Measurements from ENCODE around the gene CCDC150.
"Not testable (repeated sequence)": the region's sequence is repeated elsewhere in the genome, so short reads cannot be mapped to it uniquely, and the experiment has no call there.

Gene CCDC150

GRCh38 chr2:196638765-196639164 lies 750 bp upstream of the CCDC150 start:
- DNase-seq (ENCODE audit: low read depth): no peak

DNA sequence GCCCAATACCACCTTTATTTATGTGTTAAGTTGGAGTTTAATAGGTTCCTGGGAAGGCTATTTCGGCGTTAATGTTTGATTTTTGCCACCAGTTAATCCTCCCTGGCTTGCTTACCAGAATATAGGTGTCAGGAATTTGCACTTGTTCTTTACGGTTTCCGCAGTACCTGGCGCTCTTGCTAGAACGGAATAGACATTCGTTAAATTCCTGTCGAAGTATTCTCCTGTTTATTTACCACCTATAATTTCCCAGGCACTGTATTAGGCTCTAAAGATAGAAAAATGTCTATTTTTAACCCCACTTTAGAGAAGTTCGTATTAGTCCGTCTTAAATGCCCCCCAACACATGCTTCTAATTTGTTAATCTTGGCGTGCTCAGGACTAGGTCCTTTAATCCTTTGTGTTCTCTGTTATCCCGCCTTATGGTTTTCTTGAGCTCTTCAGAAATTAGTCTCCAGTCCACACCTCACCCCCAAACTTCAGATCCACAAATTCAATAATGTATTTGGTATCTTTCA lies 575 bp downstream of the CCDC150 start:
- no peak for DNase-seq (ENCODE audit: low read depth)

DNA sequence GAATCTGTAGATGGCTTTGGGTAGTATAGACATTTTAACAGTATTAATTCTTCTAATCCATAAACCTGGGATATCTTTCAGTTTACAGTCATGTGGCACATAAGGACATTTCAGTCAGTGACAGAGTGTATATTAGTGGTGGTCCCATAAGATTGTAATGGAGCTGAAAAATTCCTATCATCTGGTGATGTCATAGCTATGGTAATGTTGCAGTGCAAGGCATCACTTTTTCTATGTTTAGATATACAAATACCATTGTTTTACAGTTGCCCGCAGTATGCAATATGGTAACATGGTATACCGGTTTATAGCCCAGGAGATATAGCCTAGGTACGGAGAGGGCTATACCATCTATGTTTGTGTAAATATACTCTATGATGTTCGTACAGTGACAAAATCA lies 9.7 kb downstream of the CCDC150 start:
- no peak for DNase-seq (ENCODE audit: low read depth)

- no peak for DNase-seq (ENCODE audit: low read depth)
Measured at GRCh38 chr2:196651387-196652094, 12.0 kb downstream of the CCDC150 start.

DNA sequence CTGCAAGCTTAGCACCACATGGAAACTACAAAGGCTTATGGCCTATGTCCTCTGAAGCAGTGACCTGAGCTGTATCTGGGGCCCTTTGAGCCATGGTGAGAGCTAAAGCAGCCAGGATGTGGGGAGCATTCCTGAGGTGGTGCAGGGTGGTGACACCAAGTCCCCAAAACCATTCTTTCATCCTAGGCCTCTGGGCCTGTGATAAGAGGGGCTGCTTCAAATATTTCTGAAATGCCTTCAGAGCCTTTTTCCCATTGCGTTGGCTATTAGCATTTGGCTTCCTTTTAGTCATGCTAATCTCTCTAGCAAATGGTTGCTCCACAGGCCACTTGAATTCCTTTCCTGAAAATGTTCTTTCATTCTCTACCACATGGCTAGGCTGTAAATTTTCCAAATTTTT lies 13.4 kb downstream of the CCDC150 start:
- DNase-seq (ENCODE audit: low read depth): no peak

DNA sequence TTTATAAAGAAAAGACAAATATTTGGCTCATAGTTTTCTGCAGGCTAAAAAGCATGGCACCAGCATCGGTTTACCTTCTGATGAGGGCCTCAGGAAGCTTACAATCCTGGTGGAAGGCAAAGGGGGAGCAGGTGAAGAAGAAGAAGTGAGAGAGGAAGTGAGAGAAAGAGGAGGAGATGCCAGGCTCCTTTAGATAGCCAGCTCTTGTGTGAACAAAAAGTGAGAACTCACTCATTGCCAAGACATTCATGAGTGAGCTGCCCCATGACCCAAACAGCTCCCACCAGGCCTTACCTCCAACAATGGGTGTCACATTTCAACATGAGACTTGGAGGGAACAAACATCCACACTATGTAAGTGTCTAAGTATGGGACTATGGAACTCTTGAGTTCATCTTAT lies 14.3 kb downstream of the CCDC150 start:
- DNase-seq (ENCODE audit: low read depth): no peak

- no peak for DNase-seq (ENCODE audit: low read depth)
Measured at GRCh38 chr2:196655761-196656160, 16.2 kb downstream of the CCDC150 start.

DNA sequence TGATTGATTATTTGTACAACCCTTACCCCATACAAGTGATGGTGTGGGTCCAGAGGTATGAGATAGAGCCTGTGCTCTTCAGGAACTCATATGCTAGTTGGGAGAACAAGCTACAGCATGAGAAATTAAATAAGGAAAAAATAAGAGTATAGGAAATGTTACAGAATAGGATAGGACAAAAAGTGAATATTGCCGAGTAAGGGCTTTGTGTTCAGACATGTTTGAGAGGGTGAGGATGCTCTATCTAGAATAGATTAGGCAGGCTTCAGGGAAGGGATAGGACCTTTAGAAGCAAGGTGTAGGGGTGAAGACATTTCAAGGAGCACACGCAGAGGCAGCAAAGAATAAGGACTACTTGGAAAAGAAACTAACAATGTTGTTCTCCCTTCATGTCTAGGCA lies 17.8 kb downstream of the CCDC150 start:
- DNase-seq (ENCODE audit: low read depth): no peak

- DNase-seq (ENCODE audit: low read depth): no peak
Measured at GRCh38 chr2:196659844-196660243, 20.3 kb downstream of the CCDC150 start.

DNA sequence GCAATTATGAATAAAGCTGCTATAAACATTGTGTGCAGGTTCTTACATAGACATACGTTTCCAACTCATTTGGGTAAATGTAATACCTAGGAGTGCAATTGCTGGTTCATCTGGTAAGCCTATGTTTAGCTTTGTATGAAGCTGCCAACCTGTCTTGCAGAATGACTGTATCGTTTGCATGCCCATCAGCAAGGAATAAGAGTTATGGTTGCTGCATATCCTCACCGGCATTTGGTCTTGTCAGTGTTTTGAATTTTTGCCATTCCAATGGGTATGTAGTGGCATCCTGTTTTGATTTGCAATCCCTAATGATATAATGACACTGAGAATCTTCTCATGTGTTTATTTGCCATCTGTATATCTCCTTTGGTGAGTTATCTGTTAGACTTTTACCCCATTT lies 20.7 kb downstream of the CCDC150 start:
- DNase-seq (ENCODE audit: low read depth): no peak

GRCh38 chr2:196670342-196670741 lies 30.8 kb downstream of the CCDC150 start:
- DNase-seq (ENCODE audit: low read depth): no peak

- no peak for DNase-seq (ENCODE audit: low read depth)
Measured at GRCh38 chr2:196675963-196676362, 36.4 kb downstream of the CCDC150 start.

- DNase-seq (ENCODE audit: low read depth): no peak
Measured at GRCh38 chr2:196677404-196677803, 37.9 kb downstream of the CCDC150 start.

DNA sequence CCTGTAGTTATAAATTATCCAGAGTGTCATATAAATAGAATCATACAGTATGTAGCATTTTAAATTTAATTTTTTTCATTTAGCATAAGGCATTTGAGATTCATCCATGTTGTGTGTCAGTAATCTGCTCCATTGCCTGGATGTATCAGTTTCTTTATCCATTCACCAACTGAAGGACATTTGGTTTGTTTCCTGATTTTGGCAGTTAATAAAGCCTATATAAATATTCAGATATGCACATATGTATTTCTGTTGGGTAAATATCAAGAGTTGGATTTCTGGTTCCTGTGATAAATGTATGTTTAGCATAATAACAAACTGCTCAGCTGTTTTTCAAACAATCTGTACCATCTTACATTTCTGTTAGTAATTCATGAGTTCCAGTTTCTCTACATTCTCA lies 39.9 kb downstream of the CCDC150 start:
- no peak for DNase-seq (ENCODE audit: low read depth)

DNA sequence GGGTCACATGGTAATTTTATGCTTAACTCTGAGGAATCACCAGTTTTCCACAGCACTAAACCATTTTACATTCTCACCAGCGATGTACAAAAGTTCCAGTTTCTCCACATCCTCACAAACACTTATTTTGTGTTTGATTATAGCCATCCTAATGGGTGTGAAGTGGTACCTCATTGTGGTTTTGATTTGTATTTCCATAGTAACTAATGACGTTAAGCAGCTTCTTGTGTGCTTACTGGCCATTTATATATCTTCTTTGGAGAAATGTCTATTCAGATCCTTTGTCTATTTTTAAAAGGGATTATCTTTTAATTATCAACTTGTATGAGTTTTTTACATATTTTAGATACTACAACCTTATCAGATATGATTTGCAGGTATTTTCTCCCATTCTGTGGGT lies 42.0 kb downstream of the CCDC150 start:
- no peak for DNase-seq (ENCODE audit: low read depth)

GRCh38 chr2:196685792-196686191 lies 46.3 kb downstream of the CCDC150 start:
- DNase-seq (ENCODE audit: low read depth): no peak

DNA sequence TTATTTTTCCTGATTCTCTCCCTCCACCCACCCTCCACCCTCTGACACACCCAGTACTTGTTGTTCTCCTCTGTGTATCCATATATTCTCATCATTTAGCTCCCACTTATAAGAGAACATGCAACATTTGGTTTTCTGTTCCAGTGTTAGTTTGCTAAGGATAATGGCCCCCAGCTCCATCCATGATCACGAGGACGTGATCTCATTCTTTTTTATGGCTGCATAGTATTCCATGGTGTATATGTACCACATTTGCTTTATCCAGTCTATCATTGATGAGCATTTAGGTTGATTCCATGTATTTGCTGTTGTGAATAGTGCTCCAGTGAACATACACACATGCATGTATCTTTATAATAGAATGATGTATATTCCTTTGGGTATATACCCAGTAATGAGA lies 47.2 kb downstream of the CCDC150 start:
- not testable (repeated sequence) for DNase-seq (ENCODE audit: low read depth)

DNA sequence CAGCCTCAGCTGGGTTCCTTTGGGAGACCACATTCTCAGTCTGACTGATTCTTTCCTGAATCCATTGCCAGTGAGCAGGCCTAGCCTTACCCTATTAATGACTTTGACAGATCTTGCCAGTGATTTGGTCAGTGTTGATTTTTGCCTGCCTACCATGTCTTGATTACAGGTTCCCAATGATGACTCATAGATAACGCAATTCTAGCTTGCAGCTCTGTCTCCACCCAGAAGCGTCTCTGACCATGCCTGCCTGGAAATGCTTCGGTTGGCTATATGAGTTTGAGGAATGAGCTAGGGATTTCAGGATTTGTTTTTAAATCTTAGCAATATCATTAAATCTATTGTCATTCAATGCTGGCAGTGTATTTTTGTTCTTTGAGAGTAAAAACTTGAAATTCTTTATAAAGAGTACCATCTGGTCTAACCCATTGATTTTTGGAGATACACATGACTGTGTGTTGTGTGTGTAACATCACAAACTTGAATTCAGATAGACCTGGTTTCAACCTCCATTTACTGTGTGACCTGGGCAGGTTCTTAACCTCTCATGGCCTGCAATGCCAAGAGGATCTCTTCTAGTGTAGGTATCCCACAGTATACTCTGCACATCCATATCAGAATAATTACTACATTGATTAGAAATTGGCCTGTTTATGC lies 57.0 kb downstream of the CCDC150 start:
- DNase-seq (ENCODE audit: low read depth): no peak

- DNase-seq (ENCODE audit: low read depth): no peak
Measured at GRCh38 chr2:196697825-196698224, 58.3 kb downstream of the CCDC150 start.

- no peak for DNase-seq (ENCODE audit: low read depth)
Measured at GRCh38 chr2:196702641-196703040, 63.1 kb downstream of the CCDC150 start.

DNA sequence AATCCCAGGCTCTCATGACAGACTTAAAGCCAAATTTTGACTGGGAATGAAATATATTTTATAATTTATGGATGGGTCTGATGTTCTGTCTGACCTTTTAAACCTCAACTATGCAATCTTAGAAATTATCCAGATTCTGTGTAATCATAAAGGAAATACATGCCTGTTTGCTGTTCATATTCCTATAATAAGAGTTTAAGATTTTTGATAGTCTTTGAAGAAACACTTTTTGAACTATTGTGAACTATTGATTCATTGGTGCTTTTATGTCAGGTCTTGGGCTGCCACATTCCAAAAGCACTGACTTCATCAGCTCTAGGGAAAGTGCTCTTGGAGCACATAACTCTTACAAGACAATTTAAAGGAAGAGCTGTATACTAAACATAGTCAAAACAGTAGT lies 64.2 kb downstream of the CCDC150 start:
- DNase-seq (ENCODE audit: low read depth): no peak

GRCh38 chr2:196710056-196710455 lies 70.5 kb downstream of the CCDC150 start:
- not testable (repeated sequence) for DNase-seq (ENCODE audit: low read depth)

- no peak for DNase-seq (ENCODE audit: low read depth)
Measured at GRCh38 chr2:196711625-196712024, 72.1 kb downstream of the CCDC150 start.

- DNase-seq (ENCODE audit: low read depth): no peak
Measured at GRCh38 chr2:196712867-196713266, 73.4 kb downstream of the CCDC150 start.
